Colon (tissue), 2 donors: ENCODE results near the gene CACNA1I.

ENCODE experiments used
- FAIRE-seq: peaks from 2 replicates; lab custom pipeline; 2012; peaks lifted over from hg19 to GRCh38; lab: Jason Lieb, UNC
- donor health status: control.
- donor health status: control.

CACNA1I gene

GRCh38 chr22:39568278-39568981 is 2.1 kb upstream of the CACNA1I start:
- no peak for FAIRE-seq

GRCh38 chr22:39569066-39569465 is 1.5 kb upstream of the CACNA1I start:
- FAIRE-seq: no peak

- FAIRE-seq: no peak
Observed at GRCh38 chr22:39570226-39570625, 327 bp upstream of the CACNA1I start.

DNA sequence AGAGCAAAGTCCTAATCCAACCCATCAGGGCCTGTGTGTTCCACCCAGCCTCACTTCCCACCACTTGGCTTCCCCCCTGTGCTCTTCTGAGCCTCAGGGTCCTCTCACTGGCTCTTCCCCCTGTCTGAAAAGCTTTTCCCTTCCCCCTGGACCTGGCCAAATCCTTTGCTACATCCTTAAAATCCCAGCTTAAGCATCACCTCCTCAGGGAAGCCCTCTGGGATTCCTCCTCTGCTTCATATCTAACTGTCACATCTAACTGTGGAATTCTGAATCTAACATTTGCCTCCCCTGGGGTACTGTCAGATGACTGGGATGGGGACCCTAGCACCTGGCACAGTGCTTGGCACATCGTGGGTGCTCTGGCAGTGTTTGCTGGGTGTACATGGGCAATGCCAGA is 985 bp downstream of the CACNA1I start:
- FAIRE-seq: no peak

DNA sequence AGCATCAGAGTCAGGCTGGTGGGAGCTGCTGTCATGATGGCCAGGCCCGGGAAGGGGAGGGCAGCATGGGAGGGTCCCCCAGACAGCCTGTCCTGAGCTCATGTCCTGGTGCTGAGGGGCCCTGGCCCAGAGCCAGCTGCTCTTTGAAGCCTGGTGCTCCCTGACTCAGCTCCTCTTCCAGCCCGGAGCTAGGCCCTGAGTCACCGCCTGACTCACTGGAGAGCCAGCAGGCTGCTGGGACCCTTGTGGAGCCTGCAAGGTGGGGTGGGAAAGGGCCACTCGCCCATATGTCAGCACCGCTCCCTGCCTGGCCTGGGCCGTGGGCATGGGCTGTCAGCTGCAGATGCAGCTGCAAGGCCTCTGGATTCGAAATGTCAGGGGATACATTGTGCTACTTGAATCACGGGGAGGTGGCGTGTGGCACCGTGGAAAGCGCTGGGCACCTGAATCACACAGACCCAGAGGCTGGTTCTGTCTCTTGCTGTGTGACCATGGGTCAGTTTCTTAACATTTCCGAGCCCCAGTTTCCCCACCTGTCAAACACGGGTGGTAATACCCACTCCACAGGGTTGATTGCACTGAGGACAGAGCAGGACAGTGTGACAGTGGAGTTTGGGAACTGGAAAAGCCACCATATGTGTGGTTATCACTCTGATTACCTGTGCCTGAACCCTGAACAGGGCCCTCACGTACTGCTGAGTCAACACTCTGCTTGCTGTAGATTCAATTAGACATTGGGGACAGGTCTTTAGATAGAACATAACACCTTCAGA is 4.4 kb downstream of the CACNA1I start:
- no peak for FAIRE-seq

DNA sequence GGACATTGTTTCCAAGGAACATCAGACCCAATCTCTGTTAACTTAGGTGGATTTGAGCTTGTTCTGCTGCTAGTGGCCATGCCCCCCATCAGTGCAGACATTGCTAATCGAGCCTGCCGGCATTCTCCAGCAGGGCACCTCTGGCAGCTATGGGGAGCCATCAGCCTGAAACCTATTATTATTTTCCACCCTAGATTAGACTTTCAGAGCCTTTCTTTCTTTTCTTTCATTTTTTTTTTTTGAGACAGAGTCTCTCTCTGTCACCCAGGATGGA is 4.9 kb downstream of the CACNA1I start:
- no peak for FAIRE-seq

GRCh38 chr22:39576027-39576426 is 5.5 kb downstream of the CACNA1I start:
- FAIRE-seq: no peak

- no peak for FAIRE-seq
Observed at GRCh38 chr22:39577366-39577765, 6.8 kb downstream of the CACNA1I start.

DNA sequence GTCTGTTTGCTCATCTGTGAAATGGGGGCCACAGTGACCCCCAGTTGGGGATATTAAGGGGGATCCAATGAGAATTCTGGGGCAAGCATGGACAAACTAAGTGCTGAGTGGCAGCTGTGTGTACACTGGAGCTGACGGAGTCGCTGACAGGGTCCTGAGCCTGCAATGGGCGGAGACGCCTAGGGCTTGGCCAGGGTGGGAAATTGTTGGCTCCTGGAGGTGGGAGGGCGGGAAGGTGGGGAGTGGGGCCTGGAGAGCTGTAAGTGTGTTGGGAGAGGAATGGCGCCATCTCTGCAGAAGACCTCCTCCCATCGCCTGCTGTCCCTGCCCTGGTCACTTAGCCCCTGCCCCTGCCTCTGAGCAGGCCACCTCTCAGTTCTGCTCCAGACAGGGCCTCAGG is 7.3 kb downstream of the CACNA1I start:
- FAIRE-seq: no peak

DNA sequence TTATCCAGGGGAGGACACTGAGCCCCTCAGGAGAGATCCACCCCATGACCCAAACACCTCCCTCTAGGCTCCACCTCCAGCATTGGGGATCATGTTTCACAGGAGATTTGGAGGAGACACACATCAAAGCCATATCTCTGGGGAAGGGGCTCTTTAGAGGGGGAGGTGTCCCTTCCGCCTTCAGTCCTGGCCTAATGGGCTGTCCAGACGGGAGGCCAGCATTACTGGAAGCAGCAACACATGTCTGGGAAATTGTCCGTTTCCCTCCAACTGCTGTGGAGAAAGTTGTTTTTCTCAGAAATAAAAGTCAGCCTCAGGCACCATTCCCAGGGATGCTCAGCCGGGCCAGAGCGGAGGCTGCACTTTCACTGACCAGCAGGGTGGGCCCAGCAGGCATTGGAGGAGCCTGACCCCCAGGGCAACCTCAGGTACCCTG is 9.5 kb downstream of the CACNA1I start:
- no peak for FAIRE-seq

DNA sequence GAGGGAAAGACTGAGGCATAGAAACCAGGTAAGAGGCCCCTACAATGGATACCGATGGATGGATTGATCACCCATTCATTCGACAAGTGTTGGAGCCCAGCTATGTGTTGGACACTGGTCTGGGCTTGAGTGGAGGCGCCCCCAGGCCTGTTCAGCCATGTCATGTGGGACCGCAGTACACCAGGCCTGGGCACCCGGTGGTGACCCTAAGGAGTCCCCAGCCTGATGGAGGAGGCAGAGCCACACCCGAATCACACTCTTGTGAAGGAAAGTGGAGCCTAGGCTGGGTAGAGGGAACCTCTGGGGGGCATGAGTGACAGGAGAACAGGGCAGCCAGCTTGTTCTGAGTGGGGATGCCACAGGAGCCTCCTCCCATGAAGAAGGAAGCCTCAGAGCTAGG is 10.2 kb downstream of the CACNA1I start:
- FAIRE-seq: no peak

GRCh38 chr22:39581303-39581702 is 10.8 kb downstream of the CACNA1I start:
- no peak for FAIRE-seq

- no peak for FAIRE-seq
Observed at GRCh38 chr22:39583066-39583667, 12.6 kb downstream of the CACNA1I start.

- FAIRE-seq: no peak
Observed at GRCh38 chr22:39589875-39590274, 19.3 kb downstream of the CACNA1I start.

- no peak for FAIRE-seq
Observed at GRCh38 chr22:39592081-39593065, 21.8 kb downstream of the CACNA1I start.

DNA sequence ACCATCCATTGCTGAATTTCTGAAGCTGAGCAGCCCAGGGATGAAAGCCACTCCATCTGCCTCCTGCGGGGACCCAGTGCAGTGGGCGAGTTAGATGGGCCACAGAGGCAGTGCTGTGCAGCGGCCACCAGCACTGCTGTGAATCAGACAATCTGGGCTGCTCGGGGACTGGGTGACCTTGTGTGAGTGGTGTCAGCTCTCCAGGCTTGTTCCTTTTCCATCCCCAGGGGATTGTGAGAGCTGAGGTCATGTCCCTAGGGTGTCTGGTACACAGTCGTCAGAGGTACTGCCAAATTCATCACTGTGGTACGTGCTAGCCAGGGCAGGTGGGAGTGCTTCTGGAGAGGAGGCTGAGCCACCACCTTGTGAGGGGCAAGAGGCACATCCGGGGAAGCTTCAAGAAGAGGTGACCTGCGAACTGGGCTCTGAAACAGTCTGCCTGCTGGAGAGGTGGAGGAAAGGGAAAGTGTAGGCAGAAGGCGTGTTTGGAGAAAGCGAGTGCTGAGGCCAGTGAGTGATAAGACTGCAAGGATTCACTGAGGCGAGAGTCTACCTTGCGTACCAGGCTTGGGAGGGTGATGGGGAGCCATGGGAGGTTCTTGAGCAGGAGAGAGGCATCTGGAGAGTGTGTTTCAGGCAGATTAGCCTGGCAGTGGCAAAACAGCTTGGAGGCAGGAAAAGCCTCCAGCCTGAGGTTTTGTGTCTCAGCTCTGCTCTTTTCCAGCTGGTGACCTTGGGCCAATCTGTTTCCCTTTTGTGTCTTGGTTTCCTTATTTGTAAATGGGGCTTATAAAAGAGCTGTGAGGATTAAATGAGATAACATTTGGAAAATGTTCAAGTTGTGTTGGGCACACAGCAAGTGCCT is 22.7 kb downstream of the CACNA1I start:
- FAIRE-seq: no peak

DNA sequence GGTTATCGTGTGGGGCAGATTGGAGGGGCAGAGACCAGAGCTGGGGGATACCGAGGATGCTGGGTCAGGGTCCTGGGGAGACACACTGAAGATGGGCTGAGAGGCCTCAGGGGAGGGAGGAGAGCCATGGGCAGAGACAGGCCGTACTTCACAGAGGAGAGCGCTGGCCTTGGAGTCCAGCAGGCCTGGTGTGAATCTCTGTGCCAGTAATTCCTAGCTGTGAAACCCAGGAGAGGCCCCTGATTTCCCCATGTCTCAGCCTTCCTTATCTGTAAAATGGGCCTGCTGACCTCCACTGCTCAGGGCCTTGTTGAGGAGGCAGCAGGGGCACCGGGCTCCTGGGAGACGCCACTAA is 23.4 kb downstream of the CACNA1I start:
- no peak for FAIRE-seq

- FAIRE-seq: no peak
Observed at GRCh38 chr22:39594411-39594810, 23.9 kb downstream of the CACNA1I start.

DNA sequence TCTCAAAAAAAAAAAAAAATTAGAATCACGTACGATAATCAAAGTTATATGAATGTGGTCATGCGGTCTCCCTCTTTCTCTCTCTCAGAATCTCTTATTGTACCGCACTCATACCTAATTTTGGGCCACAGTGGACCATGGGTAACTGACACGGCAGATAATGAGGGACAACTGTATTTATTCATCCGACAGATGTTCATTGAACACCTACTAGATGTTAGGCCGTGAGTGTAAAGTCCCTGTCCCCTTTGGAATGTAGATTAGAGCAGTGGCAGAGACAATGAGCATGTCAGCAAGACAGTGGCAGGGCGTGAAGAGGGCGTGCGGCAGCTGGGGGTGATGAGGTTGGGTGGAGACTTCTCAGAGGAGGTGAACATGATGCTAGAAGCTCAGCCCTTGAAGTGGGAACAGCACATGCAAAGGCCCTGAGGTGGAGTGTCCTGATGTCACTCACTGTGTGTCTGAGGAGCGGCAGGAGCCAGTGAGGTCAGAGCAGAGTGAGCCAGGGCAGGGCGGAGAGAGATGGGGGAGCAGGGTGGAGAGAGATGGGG is 25.1 kb downstream of the CACNA1I start:
- FAIRE-seq: no peak

- no peak for FAIRE-seq
Observed at GRCh38 chr22:39596601-39597000, 26.0 kb downstream of the CACNA1I start.

- FAIRE-seq: no peak
Observed at GRCh38 chr22:39597236-39597869, 26.8 kb downstream of the CACNA1I start.
